Thymus (tissue), 11 donors: ENCODE results near the gene MBTPS1. TPM values are rescaled to one million over a fixed set of nuclear protein-coding genes. Genes with fewer than 3 reads are reported as not detected.

ENCODE experiments used
- DNase-seq, 9 donors: peaks; one replicate each; pipeline ENCODE4 v3.0.0-alpha.2; 2013; ENCODE audit warnings: low spot score in 9 of 9, low read depth in 6 of 9, missing footprints in 1 of 9
- H3K27ac ChIP-seq, 2 donors: one replicate each; pipeline ENCODE4 v1.5.1; 2013; ENCODE audit warnings: control low read depth in 1 of 2, low read depth in 1 of 2, low read length in 1 of 2, mild to moderate bottlenecking in 1 of 2, moderate library complexity in 1 of 2
- H3K27me3 ChIP-seq, 2 donors: one replicate each; pipeline ENCODE4 v1.5.1; 2013; ENCODE audit warnings: low read length in 1 of 2; ENCODE audit not compliant: control insufficient read depth in 2 of 2, insufficient read depth in 1 of 2
- H3K36me3 ChIP-seq, 2 donors: one replicate each; pipeline ENCODE4 v1.5.1; 2013; ENCODE audit warnings: low read length in 1 of 2, mild to moderate bottlenecking in 1 of 2, moderate library complexity in 1 of 2; ENCODE audit not compliant: control insufficient read depth in 2 of 2, insufficient read depth in 2 of 2
- H3K4me1 ChIP-seq, 2 donors: one replicate each; pipeline ENCODE4 v1.5.1; 2013; ENCODE audit warnings: low read length in 2 of 2; ENCODE audit not compliant: control insufficient read depth in 2 of 2, insufficient read depth in 2 of 2
- H3K4me3 ChIP-seq, 2 donors: one replicate each; pipeline ENCODE4 v1.5.1; 2013; ENCODE audit warnings: low read length in 2 of 2, control low read depth in 1 of 2, mild to moderate bottlenecking in 1 of 2
- H3K9me3 ChIP-seq, 2 donors: one replicate each; pipeline ENCODE4 v1.5.1; 2013; ENCODE audit warnings: low read length in 1 of 2, mild to moderate bottlenecking in 1 of 2; ENCODE audit not compliant: control insufficient read depth in 2 of 2, insufficient read depth in 1 of 2
- WGBS: extraction: QIAGEN DNeasy Blood & Tissue Kit; methylation state at CpG from one replicate; pipeline ENCODE4 v1.1.7; 2013; 5-methylcytosine and 5-hydroxymethylcytosine counted together
- polyA plus RNA-seq: library from polyadenylated mRNA; stranded (reverse); fragments of 200-250 nt; gene quantifications from one replicate; pipeline ENCODE4 v1.2.3, GENCODE V29; 2013
- total RNA-seq: library from RNA; stranded (reverse); fragments of 120-200 nt; gene quantifications from one replicate; pipeline ENCODE4 v1.2.4, GENCODE V29; 2013
- donor health status: healthy.

MBTPS1 gene
- total and polyA plus RNA-seq, 2 donors = 39.4 to 65.6 TPM

DNA sequence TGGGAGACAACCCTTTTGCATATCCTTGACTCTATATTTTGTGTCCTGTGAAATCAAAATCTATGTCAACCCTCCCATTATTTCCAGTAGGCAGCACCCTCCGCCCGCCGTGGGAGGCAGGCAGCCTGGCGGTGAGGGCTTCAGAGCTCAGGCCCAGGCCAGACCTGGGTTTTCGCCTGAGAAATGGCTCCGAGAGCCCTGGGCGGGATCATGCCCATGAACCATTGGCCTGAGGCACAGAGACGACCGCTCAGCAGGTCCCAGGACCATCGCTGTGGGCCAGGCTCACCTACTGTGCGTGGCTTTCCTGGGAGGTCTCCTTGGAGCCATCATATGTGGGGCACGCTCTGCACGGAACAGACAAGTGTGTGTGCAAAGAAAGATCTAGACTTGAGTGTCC lies 67.9 kb downstream of the MBTPS1 start:
- Histone ChIP-seq H3K4me3 (no peak overlapping the region), H3K36me3 (peaks cover 19 to 28% of the 10 kb centered on the region in 2 donors), H3K4me1 (peaks cover 0 to under 1% of the 10 kb centered on the region in 2 donors), H3K27ac (no peak overlapping the region), H3K27me3 (peaks cover 0 to 11% of the 10 kb centered on the region in 2 donors), H3K9me3 (no peaks in the 10 kb centered on the region)
- no peak for DNase-seq
- WGBS = 96% methylated on average over 13 of the region's 13 CpGs

DNA sequence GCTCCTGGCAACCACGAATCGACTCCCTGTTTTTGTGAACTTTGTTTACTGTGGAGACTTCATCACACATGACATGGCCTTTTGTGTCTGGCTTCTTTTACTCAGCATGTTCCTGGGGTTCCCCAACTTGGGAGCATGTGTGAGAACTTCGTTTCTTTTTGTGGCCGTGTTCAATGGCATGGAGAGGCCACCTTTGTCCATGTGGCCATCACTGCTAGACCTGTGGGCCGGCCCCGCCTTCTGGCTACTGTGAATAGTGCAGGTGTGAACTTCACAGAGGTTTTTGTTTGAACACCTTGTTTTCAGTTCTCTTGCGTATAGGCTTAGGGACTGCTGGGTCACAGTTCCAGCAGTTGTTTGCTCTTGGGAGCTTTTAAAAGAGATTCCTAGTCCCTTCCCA lies 68.5 kb downstream of the MBTPS1 start:
- H3K27me3 ChIP-seq = peaks cover 0 to 17% of the 10 kb centered on the region in 2 donors
- no peaks in the 10 kb centered on the region for H3K9me3 ChIP-seq
- no peak for DNase-seq
- H3K4me1 ChIP-seq = peaks cover 0 to 6% of the 10 kb centered on the region in 2 donors
- WGBS = 96% methylated on average over 7 of the region's 7 CpGs
- H3K4me3 ChIP-seq = no peak overlapping the region
- no peak overlapping the region for H3K27ac ChIP-seq
- peaks cover 13 to 26% of the 10 kb centered on the region in 2 donors for H3K36me3 ChIP-seq

GRCh38 chr16:84047626-84048025 lies 69.1 kb downstream of the MBTPS1 start:
- WGBS = 89% methylated on average over 6 of the region's 6 CpGs
- Histone ChIP-seq H3K9me3 (no peaks in the 10 kb centered on the region), H3K4me3 (no peak overlapping the region), H3K27me3 (peaks cover 0 to 24% of the 10 kb centered on the region in 2 donors), H3K27ac (no peak overlapping the region), H3K36me3 (peaks cover 9 to 21% of the 10 kb centered on the region in 2 donors), H3K4me1 (peaks cover 0 to 6% of the 10 kb centered on the region in 2 donors)
- no peak for DNase-seq

GRCh38 chr16:84047206-84047605 lies 69.5 kb downstream of the MBTPS1 start:
- Histone ChIP-seq H3K9me3 (no peaks in the 10 kb centered on the region), H3K27ac (no peak overlapping the region), H3K27me3 (peaks cover 0 to 28% of the 10 kb centered on the region in 2 donors), H3K4me1 (peaks cover 0 to 6% of the 10 kb centered on the region in 2 donors), H3K4me3 (no peak overlapping the region), H3K36me3 (peaks cover 8 to 18% of the 10 kb centered on the region in 2 donors)
- 96% methylated on average over 6 of the region's 6 CpGs for WGBS
- DNase-seq = no peak

GRCh38 chr16:84045818-84046470 lies 70.8 kb downstream of the MBTPS1 start:
- DNase-seq = no peak
- Histone ChIP-seq H3K9me3 (no peaks in the 10 kb centered on the region), H3K36me3 (peaks cover 6 to 14% of the 10 kb centered on the region in 2 donors), H3K4me3 (no peak overlapping the region), H3K27me3 (peaks cover 0 to 37% of the 10 kb centered on the region in 2 donors), H3K4me1 (peaks cover 0 to 6% of the 10 kb centered on the region in 2 donors), H3K27ac (no peak overlapping the region)
- WGBS = 97% methylated on average over 19 of the region's 19 CpGs

DNA sequence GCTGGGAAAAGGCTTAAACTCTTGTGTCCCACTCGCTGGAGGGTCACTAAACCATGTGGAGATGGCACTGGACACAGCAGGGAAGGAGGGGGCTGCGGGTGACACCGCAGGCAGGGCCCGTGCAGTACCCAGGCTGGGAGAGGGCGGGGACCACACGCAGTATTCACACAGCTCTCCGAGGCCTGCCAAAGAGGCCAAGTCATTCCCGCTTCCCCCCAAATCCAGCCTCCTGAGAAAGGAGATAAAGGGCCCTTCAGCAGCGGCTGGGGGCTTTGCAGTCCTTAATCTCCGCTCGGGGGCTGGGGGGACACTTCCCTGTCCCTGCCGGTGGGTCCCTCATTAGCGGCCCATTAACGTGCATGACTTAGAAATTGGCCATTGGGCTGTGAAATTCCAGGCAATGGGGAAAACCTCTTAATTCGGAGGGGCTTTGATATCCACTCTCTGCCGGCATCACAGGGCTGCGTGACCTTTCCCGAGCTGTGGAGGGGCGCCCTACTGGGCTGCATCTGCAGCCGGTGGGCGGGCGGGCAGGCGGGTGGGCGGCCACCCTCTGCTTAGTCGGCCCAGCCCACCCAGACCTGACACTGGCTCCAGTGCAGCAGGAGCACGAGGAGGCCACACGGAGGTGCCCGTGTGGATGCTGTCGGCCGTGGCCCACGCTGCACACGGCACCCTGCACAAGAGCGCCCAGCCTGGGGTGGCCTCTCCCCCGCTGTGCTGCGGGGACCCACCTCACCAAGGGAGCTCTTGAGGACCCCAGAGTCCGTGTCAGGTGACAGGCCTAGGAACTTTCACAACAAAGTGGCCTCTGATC lies 71.5 kb downstream of the MBTPS1 start:
- Histone ChIP-seq H3K27me3 (peaks cover 0 to 43% of the 10 kb centered on the region in 2 donors), H3K36me3 (peaks cover 6 to 14% of the 10 kb centered on the region in 2 donors), H3K4me3 (no peak overlapping the region), H3K9me3 (no peaks in the 10 kb centered on the region), H3K27ac (no peak overlapping the region), H3K4me1 (peaks cover 0 to 6% of the 10 kb centered on the region in 2 donors)
- no peak for DNase-seq
- WGBS = 71% methylated on average over 36 of the region's 36 CpGs

GRCh38 chr16:84044118-84044488 lies 72.6 kb downstream of the MBTPS1 start:
- Histone ChIP-seq H3K4me3 (no peak overlapping the region), H3K27ac (no peak overlapping the region), H3K4me1 (peaks cover 0 to 6% of the 10 kb centered on the region in 2 donors), H3K36me3 (peaks cover 0 to 10% of the 10 kb centered on the region in 2 donors), H3K27me3 (peaks cover 0 to 47% of the 10 kb centered on the region in 2 donors), H3K9me3 (no peaks in the 10 kb centered on the region)
- DNase-seq = no peak
- WGBS = 35% methylated on average over 5 of the region's 5 CpGs

- no peaks in the 10 kb centered on the region for H3K9me3 ChIP-seq
- no peak overlapping the region for H3K4me3 ChIP-seq
- H3K27ac ChIP-seq = no peak overlapping the region
- WGBS = 47% methylated on average over 18 of the region's 18 CpGs
- DNase-seq = no peak
- H3K27me3 ChIP-seq = peaks cover 0 to 47% of the 10 kb centered on the region in 2 donors
- peaks cover 0 to 6% of the 10 kb centered on the region in 2 donors for H3K4me1 ChIP-seq
- H3K36me3 ChIP-seq = peaks cover 0 to 10% of the 10 kb centered on the region in 2 donors
Measured at GRCh38 chr16:84043486-84044117, 73.1 kb downstream of the MBTPS1 start.
